Measurements from ENCODE around the gene EWSR1.
"Not testable (repeated sequence)": the region's sequence is repeated elsewhere in the genome, so short reads cannot be mapped to it uniquely, and the experiment has no call there.

EWSR1 gene

DNA sequence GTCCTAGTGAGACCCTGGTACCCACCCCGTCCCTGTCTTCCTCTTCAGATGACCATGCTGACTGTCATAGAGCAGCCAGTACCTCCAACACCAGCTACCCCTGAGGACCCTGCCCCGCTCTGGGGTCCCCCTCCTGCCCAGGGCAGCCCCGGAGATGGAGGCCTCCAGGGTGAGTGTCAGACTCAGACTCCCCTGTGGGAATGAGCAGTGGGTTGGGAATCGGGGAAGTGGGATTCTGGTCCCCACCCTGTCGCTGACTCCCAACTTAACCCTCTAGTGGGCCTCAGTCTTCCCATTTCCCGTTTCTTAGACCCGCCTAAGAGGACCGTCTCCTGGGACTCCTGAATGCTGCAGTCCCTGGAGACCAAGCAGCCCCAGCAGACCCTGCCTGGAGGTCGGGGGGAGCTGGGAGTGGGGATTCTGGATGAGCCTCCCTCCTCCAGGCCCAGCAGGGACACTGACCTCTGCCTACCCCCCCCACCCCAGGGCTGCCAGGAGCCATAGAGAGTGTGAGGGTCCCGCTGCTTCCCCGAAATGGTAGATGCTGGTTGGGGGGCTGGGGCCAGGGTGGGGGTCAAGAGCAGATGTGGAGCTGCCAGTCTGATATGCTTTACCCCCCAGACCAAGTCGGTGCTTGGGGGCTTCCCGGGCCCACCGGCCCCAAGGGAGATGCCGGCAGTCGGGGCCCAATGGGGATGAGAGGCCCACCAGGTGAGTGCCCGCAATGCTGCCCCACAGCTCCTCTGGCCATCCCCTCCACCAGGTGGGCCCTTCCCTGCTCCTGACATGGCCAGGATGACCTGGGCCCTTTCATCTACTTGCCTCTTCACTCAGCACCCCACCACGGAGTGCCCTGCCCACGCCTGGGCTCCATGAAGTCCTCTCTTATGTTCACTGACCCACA lies 36.8 kb upstream of the EWSR1 start:
- H3K36me3 ChIP-seq (ENCODE audit: control insufficient read depth in 1 of 2, insufficient read depth in 2 of 2, low read length in 2 of 2) = no peaks in the 10 kb centered on the region
- no peak overlapping the region for H3K9ac ChIP-seq (ENCODE audit: low read depth in 1 of 2, low read length in 2 of 2)
- H3K27me3 ChIP-seq (ENCODE audit: control insufficient read depth in 1 of 2, insufficient read depth in 2 of 2, low read length in 2 of 2) = no peaks in the 10 kb centered on the region
- H3K4me3 ChIP-seq (ENCODE audit: low read depth in 1 of 2, low read length in 2 of 2) = no peak overlapping the region
- no peaks in the 10 kb centered on the region for H3K4me1 ChIP-seq (ENCODE audit: control insufficient read depth in 1 of 2, insufficient read depth in 2 of 2, low read length in 2 of 2)
- H3K9me3 ChIP-seq (ENCODE audit: control insufficient read depth in 1 of 2, low read length in 2 of 2) = no peaks in the 10 kb centered on the region
- H3K27ac ChIP-seq (ENCODE audit: low read depth, low read length) = no peak overlapping the region

DNA sequence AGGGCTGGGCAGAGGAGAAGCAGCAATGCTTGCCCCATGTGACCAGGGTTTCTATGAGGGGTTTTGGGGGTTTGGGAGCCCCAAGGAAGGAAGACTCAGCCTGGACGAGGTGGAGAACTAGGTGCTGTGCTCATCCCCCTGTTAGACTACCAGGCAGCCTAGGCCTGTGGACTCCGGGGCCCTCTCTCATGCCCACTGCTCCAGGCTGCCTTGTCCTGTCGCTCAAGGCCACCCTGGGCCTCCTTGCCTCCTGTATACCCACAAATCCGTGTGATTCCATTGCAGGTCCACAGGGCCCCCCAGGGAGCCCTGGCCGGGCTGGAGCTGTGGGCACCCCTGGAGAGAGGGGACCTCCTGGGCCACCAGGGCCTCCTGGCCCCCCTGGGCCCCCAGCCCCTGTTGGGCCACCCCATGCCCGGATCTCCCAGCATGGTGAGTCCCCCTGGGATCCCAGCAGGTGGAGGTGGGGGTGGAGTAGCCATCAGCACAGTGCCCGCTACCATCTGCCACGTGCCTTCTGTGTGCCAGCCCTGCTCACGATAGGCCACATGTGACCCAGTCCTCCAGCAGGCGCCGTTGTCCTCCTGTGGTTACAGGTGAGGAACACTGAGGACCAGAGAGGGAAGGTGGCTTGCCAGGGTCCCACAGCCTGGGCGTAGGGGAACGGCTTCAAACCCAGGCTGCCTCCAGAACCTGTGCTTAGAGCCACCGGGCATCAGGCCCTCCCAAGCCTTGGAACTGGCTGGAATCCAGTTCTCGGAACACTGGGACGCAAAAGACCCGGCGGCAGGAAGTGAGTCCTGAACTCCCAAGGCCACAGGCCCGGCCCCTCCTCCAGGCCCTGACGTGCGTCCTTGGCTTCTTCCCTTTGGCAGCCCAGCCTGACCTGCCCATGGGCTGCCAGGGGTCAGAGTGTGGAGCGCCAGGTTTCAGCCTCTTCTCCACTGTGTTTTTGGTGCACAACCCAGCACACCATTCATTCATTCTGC lies 35.8 kb upstream of the EWSR1 start:
- Histone ChIP-seq H3K27ac (ENCODE audit: low read depth, low read length) (no peak overlapping the region), H3K27me3 (ENCODE audit: control insufficient read depth in 1 of 2, insufficient read depth in 2 of 2, low read length in 2 of 2) (no peaks in the 10 kb centered on the region), H3K9ac (ENCODE audit: low read depth in 1 of 2, low read length in 2 of 2) (no peak overlapping the region), H3K9me3 (ENCODE audit: control insufficient read depth in 1 of 2, low read length in 2 of 2) (no peaks in the 10 kb centered on the region), H3K36me3 (ENCODE audit: control insufficient read depth in 1 of 2, insufficient read depth in 2 of 2, low read length in 2 of 2) (no peaks in the 10 kb centered on the region), H3K4me3 (ENCODE audit: low read depth in 1 of 2, low read length in 2 of 2) (no peak overlapping the region), H3K4me1 (ENCODE audit: control insufficient read depth in 1 of 2, insufficient read depth in 2 of 2, low read length in 2 of 2) (no peaks in the 10 kb centered on the region)

DNA sequence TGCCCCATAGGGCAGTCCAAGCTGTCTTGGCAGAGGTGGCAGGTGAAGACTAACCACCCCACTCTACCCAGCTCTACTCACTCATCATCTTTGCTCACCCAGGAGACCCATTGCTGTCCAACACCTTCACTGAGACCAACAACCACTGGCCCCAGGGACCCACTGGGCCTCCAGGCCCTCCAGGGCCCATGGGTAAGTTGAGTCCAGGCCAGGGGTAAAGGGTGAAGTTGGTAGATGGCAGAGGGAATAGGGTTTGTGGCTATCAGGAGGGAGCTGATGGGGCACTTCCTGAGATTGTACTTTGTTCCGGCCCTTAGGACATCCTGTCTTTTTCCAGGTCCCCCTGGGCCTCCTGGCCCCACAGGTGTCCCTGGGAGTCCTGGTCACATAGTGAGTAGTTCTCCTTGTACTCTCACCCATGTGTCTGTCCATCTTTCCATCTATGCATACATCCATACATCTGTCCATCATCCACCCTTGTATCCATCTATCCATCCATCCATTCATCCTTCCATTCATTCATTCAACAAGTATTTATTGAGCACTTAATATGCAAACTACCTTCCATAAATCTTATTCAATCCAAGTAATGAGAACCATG lies 34.7 kb upstream of the EWSR1 start:
- Histone ChIP-seq H3K4me1 (ENCODE audit: control insufficient read depth in 1 of 2, insufficient read depth in 2 of 2, low read length in 2 of 2) (no peaks in the 10 kb centered on the region), H3K27me3 (ENCODE audit: control insufficient read depth in 1 of 2, insufficient read depth in 2 of 2, low read length in 2 of 2) (no peaks in the 10 kb centered on the region), H3K9me3 (ENCODE audit: control insufficient read depth in 1 of 2, low read length in 2 of 2) (no peaks in the 10 kb centered on the region), H3K36me3 (ENCODE audit: control insufficient read depth in 1 of 2, insufficient read depth in 2 of 2, low read length in 2 of 2) (no peaks in the 10 kb centered on the region), H3K27ac (ENCODE audit: low read depth, low read length) (no peak overlapping the region), H3K4me3 (ENCODE audit: low read depth in 1 of 2, low read length in 2 of 2) (no peak overlapping the region), H3K9ac (ENCODE audit: low read depth in 1 of 2, low read length in 2 of 2) (no peak overlapping the region)

DNA sequence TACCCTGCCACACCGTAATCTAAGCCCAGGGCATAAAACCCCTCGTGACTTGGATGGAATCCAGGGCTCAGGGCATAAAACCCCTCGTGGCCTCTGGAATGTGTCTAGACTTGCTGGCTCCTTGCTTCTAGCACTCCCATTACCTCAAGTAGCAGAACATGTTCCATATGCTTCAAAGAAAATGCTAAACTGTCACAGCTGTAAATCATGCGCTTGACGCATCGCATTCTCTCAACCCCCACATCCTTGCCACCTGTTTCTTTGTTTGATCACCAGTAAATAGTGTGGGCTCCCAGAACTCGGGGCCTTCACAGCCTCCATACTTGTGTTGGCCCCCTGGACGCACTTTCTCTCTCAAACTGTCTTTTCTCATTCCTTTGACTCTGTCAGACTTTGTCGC lies 27.6 kb upstream of the EWSR1 start:
- not testable (repeated sequence) for H3K4me3 ChIP-seq (ENCODE audit: low read depth in 1 of 2, low read length in 2 of 2); H3K27me3 ChIP-seq (ENCODE audit: control insufficient read depth in 1 of 2, insufficient read depth in 2 of 2, low read length in 2 of 2); H3K36me3 ChIP-seq (ENCODE audit: control insufficient read depth in 1 of 2, insufficient read depth in 2 of 2, low read length in 2 of 2); H3K27ac ChIP-seq (ENCODE audit: low read depth, low read length); H3K9me3 ChIP-seq (ENCODE audit: control insufficient read depth in 1 of 2, low read length in 2 of 2); H3K4me1 ChIP-seq (ENCODE audit: control insufficient read depth in 1 of 2, insufficient read depth in 2 of 2, low read length in 2 of 2); H3K9ac ChIP-seq (ENCODE audit: low read depth in 1 of 2, low read length in 2 of 2)

DNA sequence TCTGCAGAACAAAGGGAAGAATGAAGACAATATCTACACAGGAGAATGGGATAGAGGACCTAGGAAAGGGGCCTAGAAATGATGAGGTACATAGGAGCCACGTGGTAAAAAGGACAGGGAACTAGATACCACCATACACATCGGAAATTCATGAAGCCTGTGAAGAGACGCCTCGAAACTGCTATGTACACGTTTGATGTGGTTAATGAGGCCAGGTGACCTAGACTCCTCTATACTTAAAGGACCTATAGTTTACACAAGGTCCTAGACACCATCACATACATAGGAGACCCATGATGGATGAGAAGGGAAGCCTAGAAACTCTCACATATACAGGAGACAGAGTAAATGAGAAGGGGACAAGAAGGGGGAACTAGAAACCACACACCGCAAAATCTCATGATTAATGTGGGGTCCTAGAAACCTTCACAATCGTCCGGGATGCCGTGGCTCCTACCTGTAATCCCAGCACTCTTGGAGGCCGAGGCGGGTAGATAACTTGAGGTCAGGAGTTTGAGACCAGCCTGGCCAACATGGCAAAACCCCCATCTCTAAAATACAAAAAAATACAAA lies 24.1 kb upstream of the EWSR1 start:
- no peaks in the 10 kb centered on the region for H3K9me3 ChIP-seq (ENCODE audit: control insufficient read depth in 1 of 2, low read length in 2 of 2)
- no peaks in the 10 kb centered on the region for H3K4me1 ChIP-seq (ENCODE audit: control insufficient read depth in 1 of 2, insufficient read depth in 2 of 2, low read length in 2 of 2)
- H3K36me3 ChIP-seq (ENCODE audit: control insufficient read depth in 1 of 2, insufficient read depth in 2 of 2, low read length in 2 of 2) = no peaks in the 10 kb centered on the region
- no peak overlapping the region for H3K4me3 ChIP-seq (ENCODE audit: low read depth in 1 of 2, low read length in 2 of 2)
- no peaks in the 10 kb centered on the region for H3K27me3 ChIP-seq (ENCODE audit: control insufficient read depth in 1 of 2, insufficient read depth in 2 of 2, low read length in 2 of 2)
- no peak overlapping the region for H3K27ac ChIP-seq (ENCODE audit: low read depth, low read length)
- no peak overlapping the region for H3K9ac ChIP-seq (ENCODE audit: low read depth in 1 of 2, low read length in 2 of 2)

DNA sequence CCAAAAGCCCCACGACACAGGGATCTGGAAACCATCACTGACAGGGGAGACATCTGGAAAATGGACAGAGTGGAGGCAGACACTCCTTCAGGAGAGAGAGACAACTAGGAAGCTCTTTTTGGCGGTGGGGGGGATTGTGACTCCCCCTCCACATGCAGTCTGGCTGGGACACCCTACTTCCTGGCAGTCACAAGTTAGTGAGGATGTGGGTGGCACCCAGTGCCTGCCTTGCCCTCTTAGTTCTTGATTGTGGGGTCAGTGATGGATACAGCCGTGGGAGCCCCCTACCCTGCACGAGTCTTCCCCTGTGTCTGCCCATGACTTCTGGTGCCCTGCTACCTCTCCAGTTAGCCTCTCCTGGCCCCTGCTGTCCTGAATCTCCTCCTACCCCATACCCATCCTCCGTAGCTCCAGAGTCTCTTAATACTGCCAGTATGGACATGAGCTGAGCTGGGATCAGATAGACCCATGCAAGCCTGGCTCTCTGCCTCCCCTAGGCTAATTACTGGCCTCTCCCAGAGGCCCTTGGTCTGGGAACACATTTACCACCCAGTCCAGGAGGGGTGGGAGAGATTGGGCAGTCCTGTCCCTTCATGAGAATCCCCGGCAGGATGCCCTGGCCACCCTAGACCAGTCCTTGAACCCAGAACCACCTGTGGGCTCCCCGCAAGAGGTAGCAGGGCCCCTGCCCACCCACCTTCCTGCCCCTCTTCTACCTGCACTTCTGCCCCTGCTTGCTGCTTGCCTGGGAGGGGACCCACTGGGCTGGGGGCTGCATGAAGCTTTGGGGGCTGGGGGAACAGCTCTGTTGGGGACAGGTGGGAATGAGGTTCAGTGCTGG lies 23.1 kb upstream of the EWSR1 start:
- H3K9me3 ChIP-seq (ENCODE audit: control insufficient read depth in 1 of 2, low read length in 2 of 2) = no peaks in the 10 kb centered on the region
- no peaks in the 10 kb centered on the region for H3K4me1 ChIP-seq (ENCODE audit: control insufficient read depth in 1 of 2, insufficient read depth in 2 of 2, low read length in 2 of 2)
- no peaks in the 10 kb centered on the region for H3K36me3 ChIP-seq (ENCODE audit: control insufficient read depth in 1 of 2, insufficient read depth in 2 of 2, low read length in 2 of 2)
- H3K9ac ChIP-seq (ENCODE audit: low read depth in 1 of 2, low read length in 2 of 2) = no peak overlapping the region
- H3K27me3 ChIP-seq (ENCODE audit: control insufficient read depth in 1 of 2, insufficient read depth in 2 of 2, low read length in 2 of 2) = no peaks in the 10 kb centered on the region
- no peak overlapping the region for H3K27ac ChIP-seq (ENCODE audit: low read depth, low read length)
- no peak overlapping the region for H3K4me3 ChIP-seq (ENCODE audit: low read depth in 1 of 2, low read length in 2 of 2)

DNA sequence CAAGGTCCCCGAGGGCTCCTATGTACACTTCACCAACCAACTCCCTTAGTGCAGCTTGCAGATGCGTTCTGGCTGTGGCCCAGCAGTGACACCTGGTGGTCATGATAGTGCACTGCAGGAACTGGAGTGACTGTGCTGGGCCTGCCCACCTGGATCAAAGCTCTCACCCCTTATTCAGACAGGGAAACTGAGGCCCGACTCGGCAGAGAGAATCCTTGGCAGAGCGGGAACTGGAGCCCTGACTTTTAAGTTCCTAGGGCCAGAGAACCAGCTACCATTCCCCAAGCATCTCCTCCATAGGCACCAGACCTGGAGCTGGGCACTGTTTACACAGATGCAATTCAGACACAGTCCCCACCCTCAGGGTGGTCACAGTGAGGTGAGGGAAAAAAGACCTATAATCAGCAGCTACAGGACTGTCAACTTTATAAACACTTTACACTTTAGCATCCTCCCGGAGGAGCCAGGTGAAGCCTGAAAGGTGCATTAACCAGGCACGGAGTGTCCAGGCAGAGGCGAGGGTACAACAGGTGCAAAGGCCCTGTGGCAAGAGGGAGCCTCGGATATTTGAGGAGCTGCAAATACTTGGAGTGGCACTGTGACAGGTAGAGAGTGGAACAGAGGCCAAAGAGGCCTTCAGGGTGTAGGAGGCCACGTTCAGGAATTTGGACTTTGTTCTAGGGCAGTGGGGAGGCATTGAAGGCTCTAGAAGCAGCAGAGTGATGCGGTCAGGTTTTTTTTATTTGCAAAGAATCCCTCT lies 22.3 kb upstream of the EWSR1 start:
- Histone ChIP-seq H3K4me3 (ENCODE audit: low read depth in 1 of 2, low read length in 2 of 2) (no peak overlapping the region), H3K36me3 (ENCODE audit: control insufficient read depth in 1 of 2, insufficient read depth in 2 of 2, low read length in 2 of 2) (no peaks in the 10 kb centered on the region), H3K27ac (ENCODE audit: low read depth, low read length) (no peak overlapping the region), H3K4me1 (ENCODE audit: control insufficient read depth in 1 of 2, insufficient read depth in 2 of 2, low read length in 2 of 2) (no peaks in the 10 kb centered on the region), H3K9me3 (ENCODE audit: control insufficient read depth in 1 of 2, low read length in 2 of 2) (no peaks in the 10 kb centered on the region), H3K27me3 (ENCODE audit: control insufficient read depth in 1 of 2, insufficient read depth in 2 of 2, low read length in 2 of 2) (no peaks in the 10 kb centered on the region), H3K9ac (ENCODE audit: low read depth in 1 of 2, low read length in 2 of 2) (no peak overlapping the region)

DNA sequence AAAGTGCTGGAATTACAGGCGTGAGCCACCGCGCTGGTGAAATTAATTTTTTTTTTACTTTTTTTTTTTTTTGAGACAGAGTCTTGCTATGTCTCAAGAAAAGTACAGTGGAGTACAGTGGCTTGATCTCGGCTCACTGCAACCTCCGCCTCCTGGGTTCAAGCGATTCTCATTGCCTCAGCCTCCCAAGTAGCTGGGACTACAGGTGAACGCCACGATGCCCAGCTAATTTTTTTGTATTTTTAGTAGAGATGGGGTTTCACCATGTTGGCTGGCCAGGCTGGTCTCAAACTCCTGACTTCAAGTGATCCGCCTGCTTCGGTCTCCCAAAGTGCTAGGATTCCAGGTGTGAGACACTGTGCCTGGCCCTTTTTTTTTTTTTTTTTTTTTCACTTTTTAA lies 20.2 kb upstream of the EWSR1 start:
- H3K27me3 ChIP-seq (ENCODE audit: control insufficient read depth in 1 of 2, insufficient read depth in 2 of 2, low read length in 2 of 2); H3K27ac ChIP-seq (ENCODE audit: low read depth, low read length); H3K9me3 ChIP-seq (ENCODE audit: control insufficient read depth in 1 of 2, low read length in 2 of 2); H3K36me3 ChIP-seq (ENCODE audit: control insufficient read depth in 1 of 2, insufficient read depth in 2 of 2, low read length in 2 of 2); H3K9ac ChIP-seq (ENCODE audit: low read depth in 1 of 2, low read length in 2 of 2); H3K4me3 ChIP-seq (ENCODE audit: low read depth in 1 of 2, low read length in 2 of 2); H3K4me1 ChIP-seq (ENCODE audit: control insufficient read depth in 1 of 2, insufficient read depth in 2 of 2, low read length in 2 of 2): not testable (repeated sequence)

DNA sequence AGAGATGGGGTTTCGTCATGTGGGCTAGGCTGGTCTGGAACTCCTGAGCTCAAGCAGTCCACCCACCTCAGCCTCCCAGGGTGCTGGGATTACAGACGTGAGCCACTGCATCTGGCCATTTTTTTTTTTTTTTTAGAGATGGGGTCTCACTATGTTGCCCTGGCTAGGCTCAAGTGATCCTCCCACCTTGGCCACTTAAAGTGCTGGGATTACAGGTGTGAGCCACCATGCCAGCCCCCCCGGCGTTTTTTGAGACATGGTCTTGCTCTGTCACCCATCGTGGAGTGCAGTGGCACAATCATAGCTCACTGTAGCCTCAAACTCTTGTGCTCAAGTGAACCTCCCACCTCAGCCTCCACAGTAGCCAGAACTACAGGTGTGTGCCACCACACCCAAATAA lies 16.8 kb upstream of the EWSR1 start:
- H3K4me3 ChIP-seq (ENCODE audit: low read depth in 1 of 2, low read length in 2 of 2) = no peak overlapping the region
- H3K27me3 ChIP-seq (ENCODE audit: control insufficient read depth in 1 of 2, insufficient read depth in 2 of 2, low read length in 2 of 2) = no peaks in the 10 kb centered on the region
- H3K4me1 ChIP-seq (ENCODE audit: control insufficient read depth in 1 of 2, insufficient read depth in 2 of 2, low read length in 2 of 2) = no peaks in the 10 kb centered on the region
- H3K9ac ChIP-seq (ENCODE audit: low read depth in 1 of 2, low read length in 2 of 2) = no peak overlapping the region
- H3K27ac ChIP-seq (ENCODE audit: low read depth, low read length) = no peak overlapping the region
- no peaks in the 10 kb centered on the region for H3K9me3 ChIP-seq (ENCODE audit: control insufficient read depth in 1 of 2, low read length in 2 of 2)
- H3K36me3 ChIP-seq (ENCODE audit: control insufficient read depth in 1 of 2, insufficient read depth in 2 of 2, low read length in 2 of 2) = no peaks in the 10 kb centered on the region

Measured in duodenal mucosa (tissue), 2 donors.